GM21367 (cell line): ENCODE results near the gene PLEKHA5.
"Not testable (repeated sequence)": the region's sequence is repeated elsewhere in the genome, so short reads cannot be mapped to it uniquely, and the experiment has no call there.

Source experiments
- ATAC-seq: cut with Tn5 transposase; IDR thresholded peaks from one replicate; pipeline ENCODE4 v1.9.1; 2021; ENCODE audit not compliant: unreplicated experiment

Gene PLEKHA5

GRCh38 chr12:19398376-19399363 lies 269.1 kb downstream of the PLEKHA5 start:
- no peak for ATAC-seq

GRCh38 chr12:19400649-19401285 lies 271.2 kb downstream of the PLEKHA5 start:
- ATAC-seq, result not testable (repeated sequence)

DNA sequence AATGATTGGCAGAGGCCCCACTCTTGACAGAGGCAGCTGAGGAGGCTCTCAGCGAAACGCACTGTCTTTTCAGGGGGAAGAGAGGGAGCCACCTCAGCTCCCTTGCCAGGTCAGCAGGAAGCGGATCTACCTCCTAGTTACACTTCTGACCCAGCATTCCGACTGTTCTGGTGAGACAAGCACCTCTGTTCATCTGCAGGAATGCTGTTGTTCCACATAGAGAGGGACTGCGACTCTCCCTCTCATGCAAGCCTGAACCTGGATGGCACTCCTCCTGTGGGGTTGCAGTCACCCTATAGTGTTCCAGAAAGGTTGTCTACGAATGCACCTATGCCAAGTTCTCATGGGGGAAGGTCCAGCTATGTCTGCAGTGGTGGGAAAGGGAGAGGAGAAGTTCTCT lies 272.7 kb downstream of the PLEKHA5 start:
- ATAC-seq, result no peak

- ATAC-seq, result no peak
Measured at GRCh38 chr12:19402743-19403431, 273.4 kb downstream of the PLEKHA5 start.

GRCh38 chr12:19404242-19404880 lies 274.8 kb downstream of the PLEKHA5 start:
- no peak for ATAC-seq

DNA sequence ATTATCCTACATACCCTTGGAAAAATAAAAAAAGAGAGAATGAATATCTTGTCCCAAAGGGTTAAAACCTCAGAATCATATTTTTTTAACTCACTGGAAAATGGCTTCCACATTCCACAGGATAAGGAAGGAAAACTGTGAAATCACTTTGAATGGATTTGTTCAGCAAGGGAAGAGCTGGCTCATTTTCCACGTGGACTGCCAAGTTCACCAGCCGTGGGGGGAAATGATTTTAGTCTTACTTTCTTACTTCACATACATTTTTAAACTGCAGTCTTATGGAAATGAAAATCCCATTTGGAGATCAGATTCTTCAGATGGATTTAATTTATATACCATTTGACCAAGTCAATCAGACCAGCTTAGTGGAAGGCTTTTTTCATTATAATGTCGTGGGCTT lies 279.8 kb downstream of the PLEKHA5 start:
- ATAC-seq, result no peak

DNA sequence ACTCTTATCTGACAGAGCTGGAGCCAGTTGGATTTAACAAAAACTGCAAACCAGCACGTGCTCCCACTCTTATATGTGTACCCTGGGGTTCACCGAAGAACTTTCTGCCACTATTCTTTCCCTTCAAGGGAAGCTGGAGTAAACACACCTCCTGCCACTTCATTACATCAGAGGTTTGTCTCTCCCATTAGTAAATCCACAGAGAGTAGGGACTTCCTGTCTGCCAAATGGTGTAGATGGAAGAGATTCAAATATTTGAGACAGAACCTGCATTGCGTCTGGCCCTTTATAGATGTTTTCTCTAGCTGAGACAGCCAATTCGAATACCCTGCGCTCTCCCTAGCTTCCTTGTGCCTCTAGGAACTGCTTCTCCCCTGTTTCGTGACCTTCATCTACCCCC lies 280.7 kb downstream of the PLEKHA5 start:
- ATAC-seq, result no peak

GRCh38 chr12:19410629-19411185 lies 281.2 kb downstream of the PLEKHA5 start:
- ATAC-seq, result no peak

- ATAC-seq, result no peak
Measured at GRCh38 chr12:19411234-19412204, 282.0 kb downstream of the PLEKHA5 start.

GRCh38 chr12:19412844-19413243 lies 283.3 kb downstream of the PLEKHA5 start:
- ATAC-seq, result no peak

GRCh38 chr12:19413582-19413981 lies 284.0 kb downstream of the PLEKHA5 start:
- not testable (repeated sequence) for ATAC-seq

- ATAC-seq, result no peak
Measured at GRCh38 chr12:19415563-19415962, 286.0 kb downstream of the PLEKHA5 start.

- ATAC-seq, result no peak
Measured at GRCh38 chr12:19419086-19419485, 289.6 kb downstream of the PLEKHA5 start.

DNA sequence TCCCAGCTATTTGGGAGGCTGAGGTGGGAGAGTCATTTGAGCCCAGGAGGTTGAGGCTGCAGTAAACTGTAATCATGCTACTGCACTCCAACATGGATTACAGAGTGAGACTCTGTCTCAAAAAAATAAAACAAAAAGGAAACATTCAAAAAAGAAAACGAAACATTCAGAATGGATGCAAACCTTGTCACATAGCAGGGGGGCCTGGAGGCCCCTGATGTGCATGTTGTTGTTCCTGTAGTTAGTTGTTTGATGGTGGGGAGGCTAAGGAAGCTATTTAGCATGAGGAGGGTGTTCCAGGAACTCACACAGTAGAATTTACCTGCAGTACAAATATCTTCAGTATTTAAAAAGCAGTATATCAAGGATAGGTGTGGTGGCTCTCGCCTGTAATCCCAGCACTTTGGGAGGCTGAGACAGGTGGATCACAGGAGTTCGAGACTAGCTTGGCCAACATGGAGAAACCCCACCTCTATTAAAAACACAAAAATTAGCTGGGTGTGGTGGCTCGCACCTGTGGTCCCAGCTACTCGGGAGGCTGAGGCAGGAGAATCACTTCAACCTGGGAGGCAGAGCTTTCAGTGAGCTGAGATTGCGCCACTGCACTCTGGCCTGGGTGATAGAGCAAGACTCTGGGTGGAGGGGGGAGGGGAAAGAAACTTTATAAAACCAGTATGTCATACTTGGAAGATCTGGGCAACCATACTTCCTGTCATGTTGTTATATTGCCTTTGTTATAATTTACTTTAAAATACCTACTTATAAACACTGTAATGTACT lies 292.2 kb downstream of the PLEKHA5 start:
- no peak for ATAC-seq

DNA sequence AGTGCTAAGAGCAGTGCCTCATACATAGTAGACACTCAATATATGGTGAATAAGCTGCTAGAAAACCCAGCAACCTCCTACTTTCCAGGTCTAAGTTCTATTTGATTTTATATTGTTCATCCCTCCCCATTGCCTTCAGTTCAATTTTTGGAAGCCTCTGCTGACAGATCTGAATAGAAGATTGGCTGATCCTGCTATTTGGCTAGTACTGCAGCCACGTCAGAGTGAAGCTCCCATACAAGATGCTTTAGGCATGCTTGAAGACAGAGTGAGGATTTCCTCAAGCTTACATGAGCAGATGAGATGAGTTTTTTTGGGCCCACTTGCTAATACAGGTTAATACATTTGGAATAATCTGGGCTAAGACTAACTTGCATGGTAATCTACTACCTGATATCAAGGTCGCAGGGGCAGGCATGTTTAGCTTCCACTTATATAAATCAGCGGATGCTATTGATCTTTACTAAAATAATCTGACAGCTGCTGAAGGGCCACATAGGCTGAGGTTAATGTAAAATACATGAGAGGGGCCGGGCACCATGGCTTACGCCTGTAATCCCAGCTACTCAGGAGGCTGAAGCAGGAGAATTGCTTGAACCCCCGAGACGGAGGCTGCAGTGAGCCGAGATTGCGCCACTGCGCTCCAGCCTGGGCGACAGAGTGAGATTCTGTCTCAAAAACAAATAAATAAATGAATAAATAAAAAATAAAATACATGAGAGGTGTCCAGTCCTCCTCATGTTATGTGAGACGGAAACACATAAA lies 293.8 kb downstream of the PLEKHA5 start:
- no peak for ATAC-seq
